GM21381 (cell line): ENCODE data around the gene ABCB11.
"Not testable (repeated sequence)": the region's sequence is repeated elsewhere in the genome, so short reads cannot be mapped to it uniquely, and the experiment has no call there.

Experiments
- ATAC-seq: cut with Tn5 transposase; IDR thresholded peaks from one replicate; pipeline ENCODE4 v1.9.1; 2021; ENCODE audit warnings: mild to moderate bottlenecking, moderate library complexity; ENCODE audit not compliant: unreplicated experiment

The ABCB11 gene

GRCh38 chr2:168939918-168940317, 91.2 kb downstream of the ABCB11 start:
- ATAC-seq = peak; percentile 80

GRCh38 chr2:168939061-168939460, 92.1 kb downstream of the ABCB11 start:
- no peak for ATAC-seq

GRCh38 chr2:168935810-168936581, 95.1 kb downstream of the ABCB11 start:
- no peak for ATAC-seq

GRCh38 chr2:168934826-168935225, 96.3 kb downstream of the ABCB11 start:
- no peak for ATAC-seq

- not testable (repeated sequence) for ATAC-seq
Observed at GRCh38 chr2:168932174-168932573, 99.0 kb downstream of the ABCB11 start.

- no peak for ATAC-seq
Observed at GRCh38 chr2:168930242-168930641, 100.9 kb downstream of the ABCB11 start.

- ATAC-seq = no peak
Observed at GRCh38 chr2:168929031-168929430, 102.1 kb downstream of the ABCB11 start.

GRCh38 chr2:168928113-168928831, 102.9 kb downstream of the ABCB11 start:
- ATAC-seq = no peak

GRCh38 chr2:168926621-168927386, 104.3 kb downstream of the ABCB11 start:
- no peak for ATAC-seq

- no peak for ATAC-seq
Observed at GRCh38 chr2:168920504-168921157, 110.5 kb downstream of the ABCB11 start.

- ATAC-seq = no peak
Observed at GRCh38 chr2:168916331-168916675, 114.8 kb downstream of the ABCB11 start.

GRCh38 chr2:168915441-168916330, 115.4 kb downstream of the ABCB11 start:
- no peak for ATAC-seq

GRCh38 chr2:168913495-168913894, 117.6 kb downstream of the ABCB11 start:
- ATAC-seq = no peak

GRCh38 chr2:168912901-168913369, 118.2 kb downstream of the ABCB11 start:
- ATAC-seq = no peak

- ATAC-seq = no peak
Observed at GRCh38 chr2:168912466-168912865, 118.7 kb downstream of the ABCB11 start.

- no peak for ATAC-seq
Observed at GRCh38 chr2:168910330-168910729, 120.8 kb downstream of the ABCB11 start.

GRCh38 chr2:168907940-168908662, 123.0 kb downstream of the ABCB11 start:
- ATAC-seq = no peak

- no peak for ATAC-seq
Observed at GRCh38 chr2:168904358-168904757, 126.8 kb downstream of the ABCB11 start.

- ATAC-seq = no peak
Observed at GRCh38 chr2:168903888-168904287, 127.2 kb downstream of the ABCB11 start.
